Thoracic aorta (tissue), 2 donors: ENCODE measurements around the gene CCDC18. TPM values are rescaled to one million over a fixed set of nuclear protein-coding genes. Genes with fewer than 3 reads are reported as not detected.
A peak's percentile ranks its signal among the peaks of the same experiment; 100 is the strongest.

Source experiments
- ATAC-seq: fragments of 150-250 bp; one replicate; pipeline ENCODE4 v1.8.0; 2017; ENCODE audit warnings: low read depth; ENCODE audit not compliant: insufficient number of reproducible peaks, low FRiP score
- DNase-seq: peaks from one replicate; pipeline ENCODE4 v3.0.0-alpha.2; 2020; ENCODE audit warnings: low spot score
- H3K27ac ChIP-seq, 2 donors: fragments of 200-600 bp; sonication (generic); 1 replicate in 1 of 2; 2 replicates in 1 of 2; pipeline ENCODE4 v1.5.1; 2016; ENCODE audit warnings: mild to moderate bottlenecking in 2 of 2, moderate library complexity in 2 of 2
- H3K27me3 ChIP-seq: fragments of 200-600 bp; sonication (generic); replicated peaks from 2 replicates; pipeline ENCODE4 v1.6.0; 2016; ENCODE audit warnings: mild to moderate bottlenecking; ENCODE audit not compliant: insufficient read depth
- H3K36me3 ChIP-seq: fragments of 200-600 bp; sonication (generic); one replicate; pipeline ENCODE4 v1.5.1; 2016
- H3K4me1 ChIP-seq, 2 donors: fragments of 200-600 bp; sonication (generic); 1 replicate in 1 of 2; 2 replicates in 1 of 2; pipeline versions ENCODE4 v1.5.1 to v1.6.0; 2016; ENCODE audit warnings: low read depth in 2 of 2, mild to moderate bottlenecking in 1 of 2; ENCODE audit not compliant: control insufficient read depth in 1 of 2
- H3K4me3 ChIP-seq: fragments of 200-600 bp; sonication (generic); 2 replicates; pipeline ENCODE4 v1.5.1; 2016; ENCODE audit warnings: mild to moderate bottlenecking
- H3K9me3 ChIP-seq: fragments of 200-600 bp; sonication (generic); 2 replicates; pipeline ENCODE4 v1.5.1; 2016
- total RNA-seq, 2 donors: library from RNA; depleted of rRNA; stranded (reverse); fragments of >200 nt; gene quantifications; one replicate each; pipeline versions ENCODE4 v1.1.0 to v1.2.3, GENCODE V29; 2016
- TF ChIP-seq, protein P1 (sequence below): fragments of 200-600 bp; sonication (generic); IDR thresholded peaks from one replicate; pipeline ENCODE4 v1.5.1; 2019; ENCODE audit warnings: antibody characterized with exemption

Gene CCDC18
- total RNA-seq, 2 donors from 2014 or later = 1.9 to 4.0 TPM

DNA sequence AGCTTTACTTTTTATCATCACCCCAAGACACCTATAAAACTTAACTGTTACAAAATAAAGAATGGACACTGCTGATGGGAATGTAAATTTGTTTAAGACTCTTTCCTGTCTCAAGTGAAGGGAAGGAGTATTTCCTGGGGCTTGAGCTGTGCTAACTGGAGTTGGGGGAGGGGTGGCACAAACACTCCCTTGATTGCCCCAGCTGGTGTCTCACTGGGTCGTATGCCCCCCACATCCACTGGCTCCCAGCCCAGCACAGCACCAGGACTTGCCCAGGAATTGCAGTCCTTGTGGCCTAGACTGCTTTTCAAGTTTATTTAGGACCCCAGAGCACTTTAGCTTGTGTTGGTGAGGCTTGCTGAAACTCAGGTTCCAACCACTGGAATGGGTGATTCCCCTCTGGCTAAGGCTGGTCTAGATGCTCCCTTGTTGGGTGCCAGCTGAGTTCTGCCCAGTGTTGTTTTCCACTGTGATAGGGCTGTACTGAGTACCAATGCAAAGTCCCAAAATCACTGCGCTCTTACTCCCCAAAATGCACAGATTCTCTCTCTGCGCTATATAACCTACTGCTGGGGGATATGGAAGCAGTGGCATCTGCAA lies 116.1 kb downstream of the CCDC18 start:
- TF ChIP-seq, protein P1, sequence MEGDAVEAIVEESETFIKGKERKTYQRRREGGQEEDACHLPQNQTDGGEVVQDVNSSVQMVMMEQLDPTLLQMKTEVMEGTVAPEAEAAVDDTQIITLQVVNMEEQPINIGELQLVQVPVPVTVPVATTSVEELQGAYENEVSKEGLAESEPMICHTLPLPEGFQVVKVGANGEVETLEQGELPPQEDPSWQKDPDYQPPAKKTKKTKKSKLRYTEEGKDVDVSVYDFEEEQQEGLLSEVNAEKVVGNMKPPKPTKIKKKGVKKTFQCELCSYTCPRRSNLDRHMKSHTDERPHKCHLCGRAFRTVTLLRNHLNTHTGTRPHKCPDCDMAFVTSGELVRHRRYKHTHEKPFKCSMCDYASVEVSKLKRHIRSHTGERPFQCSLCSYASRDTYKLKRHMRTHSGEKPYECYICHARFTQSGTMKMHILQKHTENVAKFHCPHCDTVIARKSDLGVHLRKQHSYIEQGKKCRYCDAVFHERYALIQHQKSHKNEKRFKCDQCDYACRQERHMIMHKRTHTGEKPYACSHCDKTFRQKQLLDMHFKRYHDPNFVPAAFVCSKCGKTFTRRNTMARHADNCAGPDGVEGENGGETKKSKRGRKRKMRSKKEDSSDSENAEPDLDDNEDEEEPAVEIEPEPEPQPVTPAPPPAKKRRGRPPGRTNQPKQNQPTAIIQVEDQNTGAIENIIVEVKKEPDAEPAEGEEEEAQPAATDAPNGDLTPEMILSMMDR = no peak
- no peak overlapping the region for H3K4me3 ChIP-seq
- no peaks in the 10 kb centered on the region for H3K4me1 ChIP-seq
- DNase-seq = no peak
- no peaks in the 10 kb centered on the region for H3K9me3 ChIP-seq
- H3K27ac ChIP-seq = no peak overlapping the region
- no peak for ATAC-seq
- no peaks in the 10 kb centered on the region for H3K27me3 ChIP-seq
- H3K36me3 ChIP-seq = no peaks in the 10 kb centered on the region

DNA sequence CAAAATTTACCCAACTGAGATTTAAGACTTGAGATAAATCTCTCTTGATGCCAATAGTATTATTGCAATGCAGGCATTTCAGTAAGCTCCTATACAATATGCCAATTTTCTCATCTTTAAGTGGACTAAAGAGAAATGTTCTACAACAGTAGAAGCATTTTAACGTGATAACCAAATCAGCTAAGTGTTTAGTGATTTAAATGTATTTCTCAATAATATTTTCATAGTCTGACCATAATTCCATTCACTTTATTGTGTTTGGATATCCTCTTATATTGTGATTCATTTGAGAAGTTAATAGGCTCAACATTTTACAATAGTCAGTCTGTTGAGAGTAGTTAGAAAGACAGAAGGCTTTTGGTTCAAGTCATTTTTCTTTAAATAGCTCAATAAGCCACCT lies 120.6 kb downstream of the CCDC18 start:
- ATAC-seq (no peak), DNase-seq (no peak)
- no peak overlapping the region for H3K27ac ChIP-seq
- H3K4me1 ChIP-seq = no peaks in the 10 kb centered on the region
- H3K36me3 ChIP-seq = no peaks in the 10 kb centered on the region
- no peak overlapping the region for H3K4me3 ChIP-seq
- TF ChIP-seq, protein P1 = no peak
- no peaks in the 10 kb centered on the region for H3K27me3 ChIP-seq
- H3K9me3 ChIP-seq = no peaks in the 10 kb centered on the region

DNA sequence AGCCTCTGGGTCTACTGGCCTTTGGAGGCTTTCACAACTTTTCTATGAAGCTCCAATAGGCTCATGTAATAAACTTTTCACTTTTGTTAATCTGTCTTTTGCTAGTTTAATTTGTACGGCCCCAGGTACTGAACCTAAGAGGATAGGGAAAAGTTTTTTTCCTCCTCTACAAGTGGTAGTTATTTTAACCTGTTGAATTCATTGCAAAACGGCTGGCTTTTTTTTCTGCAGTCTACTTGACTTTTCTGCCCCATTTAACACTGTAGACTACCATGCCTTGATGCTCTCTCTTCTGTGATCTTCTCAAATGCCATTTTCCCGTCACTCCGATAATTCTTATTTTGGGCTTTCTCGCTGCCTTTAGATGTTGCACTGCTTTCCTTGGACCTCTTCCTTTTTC lies 121.6 kb downstream of the CCDC18 start:
- Histone ChIP-seq H3K4me1 (no peaks in the 10 kb centered on the region), H3K36me3 (no peaks in the 10 kb centered on the region), H3K27me3 (no peaks in the 10 kb centered on the region), H3K27ac (no peak overlapping the region), H3K9me3 (no peaks in the 10 kb centered on the region), H3K4me3 (no peak overlapping the region)
- TF ChIP-seq, protein P1 = no peak
- no peak for ATAC-seq
- DNase-seq = no peak

DNA sequence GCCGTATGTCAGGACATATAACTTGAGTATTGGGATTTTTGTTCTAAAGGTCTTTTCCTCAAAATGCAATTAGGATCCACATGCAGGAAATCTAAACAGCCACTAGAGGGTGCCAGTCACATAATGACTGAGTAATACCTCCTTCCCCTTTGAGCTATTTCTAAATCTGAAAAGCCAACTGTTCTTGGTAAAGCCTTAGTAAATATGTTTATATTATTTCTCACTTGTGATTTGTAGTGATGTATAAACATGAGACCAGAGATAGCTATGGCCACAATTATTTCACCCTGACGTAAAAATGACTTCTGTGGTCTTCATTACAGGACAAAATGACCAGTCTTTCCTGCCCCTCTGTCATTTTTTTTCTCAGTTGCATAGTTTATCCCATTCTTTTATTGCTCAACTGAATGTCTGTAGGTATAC lies 124.2 kb downstream of the CCDC18 start:
- ATAC-seq (no peak), DNase-seq (peak; percentile 3)
- Histone ChIP-seq H3K36me3 (no peaks in the 10 kb centered on the region), H3K27ac (no peak overlapping the region), H3K4me1 (no peaks in the 10 kb centered on the region), H3K9me3 (no peaks in the 10 kb centered on the region), H3K27me3 (no peaks in the 10 kb centered on the region), H3K4me3 (no peak overlapping the region)
- TF ChIP-seq, protein P1 = peak; percentile 78

DNA sequence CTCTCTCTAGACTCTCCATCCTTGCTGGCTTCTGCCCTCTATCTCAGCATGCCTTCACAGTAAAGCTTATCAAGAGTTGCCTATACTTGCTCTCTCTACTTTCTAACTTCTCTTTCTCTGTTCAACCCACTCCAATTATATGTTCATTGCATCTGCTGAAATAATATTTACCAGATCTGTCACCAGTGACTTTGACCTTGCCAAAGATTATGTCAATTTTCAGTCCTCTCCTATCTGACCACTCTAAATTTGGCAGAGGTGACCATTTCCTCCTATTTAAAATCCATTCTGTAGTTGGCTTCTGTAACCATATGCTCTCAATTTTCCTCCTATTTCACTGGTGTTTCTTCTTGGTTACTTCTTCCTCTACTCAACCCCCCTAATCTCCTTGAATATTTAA lies 126.4 kb downstream of the CCDC18 start:
- Histone ChIP-seq H3K36me3 (no peaks in the 10 kb centered on the region), H3K27me3 (no peaks in the 10 kb centered on the region), H3K4me3 (no peak overlapping the region), H3K4me1 (no peaks in the 10 kb centered on the region), H3K27ac (no peak overlapping the region), H3K9me3 (no peaks in the 10 kb centered on the region)
- ATAC-seq (no peak), DNase-seq (no peak)
- TF ChIP-seq, protein P1 = no peak
